ACC112 (cell line): ENCODE data around the gene BPIFB3.

Experiments
- H2AFZ ChIP-seq: fragments of 200-600 bp; sonication (generic); one replicate; pipeline ENCODE4 v1.6.0; 2017; ENCODE audit warnings: antibody characterized with exemption, low read length; ENCODE audit not compliant: unreplicated experiment
- H3K27ac ChIP-seq: fragments of 200-600 bp; sonication (generic); 2 replicates; pipeline ENCODE4 v1.5.1; 2014; ENCODE audit warnings: low read depth, mild to moderate bottlenecking, antibody characterized with exemption, low read length, moderate library complexity
- H3K27me3 ChIP-seq: fragments of 200-600 bp; sonication (generic); 2 replicates; pipeline ENCODE4 v1.6.1; 2014; ENCODE audit warnings: mild to moderate bottlenecking, antibody characterized with exemption, low read length, moderate library complexity, mixed read lengths; ENCODE audit not compliant: insufficient read depth
- H3K36me3 ChIP-seq: fragments of 200-600 bp; sonication (generic); 2 replicates; pipeline ENCODE4 v1.6.1; 2016; ENCODE audit warnings: mild to moderate bottlenecking, antibody characterized with exemption, low read length, moderate library complexity, mixed read lengths; ENCODE audit not compliant: insufficient read depth
- H3K4me1 ChIP-seq: fragments of 200-600 bp; sonication (generic); one replicate; pipeline ENCODE4 v1.6.1; 2016; ENCODE audit warnings: low read length, mixed read lengths; ENCODE audit not compliant: insufficient read depth, unreplicated experiment, control insufficient read depth
- H3K4me3 ChIP-seq: fragments of 200-600 bp; sonication (generic); 2 replicates; pipeline ENCODE4 v1.5.1; 2014; ENCODE audit warnings: mild to moderate bottlenecking, low read depth, low read length
- H3K79me2 ChIP-seq: fragments of 200-600 bp; sonication (generic); one replicate; pipeline ENCODE4 v1.6.0; 2016; ENCODE audit warnings: low read length; ENCODE audit not compliant: control insufficient read depth, unreplicated experiment, insufficient read depth

Gene BPIFB3

DNA sequence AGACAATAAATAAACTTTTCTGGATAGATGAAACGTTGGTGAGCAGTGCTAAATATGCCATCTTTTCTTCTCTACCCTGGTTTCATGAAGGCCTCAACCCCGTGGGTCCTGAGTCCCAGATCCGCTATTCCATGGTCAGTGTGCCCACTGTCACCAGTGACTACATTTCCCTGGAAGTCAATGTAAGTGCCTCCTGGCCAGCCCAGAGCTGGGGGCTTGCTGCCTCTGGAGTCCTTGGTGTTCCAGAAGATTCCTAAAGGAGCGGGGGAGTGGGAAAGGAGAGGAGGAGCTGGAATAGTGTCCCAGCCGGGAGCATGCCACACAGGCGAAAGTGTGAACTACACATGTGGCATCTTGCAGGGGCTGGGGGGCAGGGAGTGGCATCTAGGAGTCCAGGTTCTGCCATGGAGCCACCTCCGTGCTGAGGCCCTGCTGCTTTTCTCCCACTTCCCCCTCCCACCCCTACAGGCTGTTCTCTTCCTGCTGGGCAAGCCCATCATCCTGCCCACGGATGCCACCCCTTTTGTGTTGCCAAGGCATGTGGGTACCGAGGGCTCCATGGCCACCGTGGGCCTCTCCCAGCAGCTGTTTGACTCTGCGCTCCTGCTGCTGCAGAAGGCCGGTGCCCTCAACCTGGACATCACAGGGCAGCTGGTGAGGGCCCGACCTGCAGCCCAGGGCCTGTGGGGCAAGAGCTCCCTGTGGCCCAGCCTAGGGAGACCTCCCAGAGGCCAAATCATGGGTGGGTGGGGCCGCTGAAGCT is 35.4 kb upstream of the BPIFB3 start:
- Histone ChIP-seq H3K27me3 (peaks cover 61% of the 10 kb centered on the region), H3K79me2 (no peaks in the 10 kb centered on the region), H3K36me3 (no peaks in the 10 kb centered on the region), H3K4me1 (no peaks in the 10 kb centered on the region), H2AFZ (no peak overlapping the region), H3K4me3 (no peak overlapping the region), H3K27ac (no peak overlapping the region)

- no peaks in the 10 kb centered on the region for H3K79me2 ChIP-seq
- H3K36me3 ChIP-seq = no peaks in the 10 kb centered on the region
- H2AFZ ChIP-seq = no peak overlapping the region
- H3K4me1 ChIP-seq = no peaks in the 10 kb centered on the region
- H3K4me3 ChIP-seq = no peak overlapping the region
- H3K27ac ChIP-seq = no peak overlapping the region
- H3K27me3 ChIP-seq = peaks cover 61% of the 10 kb centered on the region
These were observed 34.0 kb upstream of the BPIFB3 start for GRCh38 chr20:33019465-33020277.

DNA sequence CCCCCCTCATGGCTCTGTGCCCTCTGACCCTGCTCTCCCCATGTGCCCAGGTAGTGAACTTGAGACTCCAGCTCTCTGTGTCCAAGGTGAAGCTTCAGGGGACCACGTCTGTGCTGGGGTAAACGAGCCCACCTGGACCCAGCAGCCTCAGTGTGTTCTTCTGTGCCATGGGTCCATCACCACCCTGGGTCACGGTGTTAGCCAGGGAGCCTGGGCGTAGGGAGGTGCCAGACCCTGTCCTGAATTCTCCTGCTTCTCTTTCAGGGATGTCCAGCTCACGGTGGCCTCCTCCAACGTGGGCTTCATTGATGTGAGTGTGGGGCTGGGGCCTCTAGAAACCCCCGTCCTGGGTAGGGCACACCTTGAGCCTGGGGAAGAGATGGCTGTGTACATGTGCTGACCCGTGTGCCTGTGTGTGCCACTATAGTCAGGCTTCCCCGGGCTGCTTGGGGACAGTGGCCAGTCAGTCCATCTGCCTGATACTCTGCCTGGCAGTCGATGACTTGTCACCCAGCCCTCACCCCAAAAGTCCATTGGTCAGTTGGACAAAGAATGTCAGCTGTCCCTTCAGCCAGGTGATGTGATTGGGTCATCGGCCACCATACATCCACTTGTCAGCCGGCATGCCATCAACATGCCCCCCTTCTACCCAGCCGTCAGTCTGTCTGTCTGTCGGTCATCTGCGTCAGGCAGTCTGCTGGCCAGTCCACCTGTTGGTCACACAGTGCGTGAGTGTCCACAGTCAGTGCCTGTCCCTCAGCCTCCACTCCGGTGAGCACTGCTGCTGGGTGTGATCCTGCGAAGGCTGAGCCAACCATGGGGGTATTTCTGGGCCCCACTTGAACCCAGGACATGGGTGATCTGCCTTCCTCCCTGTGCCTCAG is 33.2 kb upstream of the BPIFB3 start:
- no peaks in the 10 kb centered on the region for H3K79me2 ChIP-seq
- H3K27ac ChIP-seq = no peak overlapping the region
- H3K27me3 ChIP-seq = peaks cover 60% of the 10 kb centered on the region

DNA sequence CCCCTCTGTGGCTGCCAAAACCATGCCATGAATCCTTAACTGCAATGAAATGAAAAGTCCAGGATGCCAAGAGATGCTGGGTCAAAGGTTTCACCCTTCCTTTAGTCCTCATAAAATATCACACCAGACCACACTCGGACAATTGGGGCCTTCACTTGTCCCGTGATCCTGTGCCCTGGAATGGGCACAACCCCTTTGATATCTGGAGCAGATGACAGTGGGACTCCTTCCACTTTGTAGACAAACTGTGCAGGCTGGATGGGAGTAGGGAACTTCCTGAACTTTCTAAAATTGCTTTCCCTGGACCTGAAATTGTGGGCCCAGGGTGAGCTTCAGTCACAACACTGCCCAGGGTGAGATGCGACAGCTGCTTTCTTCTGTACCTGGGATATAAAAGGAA is 31.8 kb upstream of the BPIFB3 start:
- peaks cover 61% of the 10 kb centered on the region for H3K27me3 ChIP-seq
- H3K36me3 ChIP-seq = no peaks in the 10 kb centered on the region
- H2AFZ ChIP-seq = no peak overlapping the region
- no peak overlapping the region for H3K4me3 ChIP-seq
- H3K79me2 ChIP-seq = no peaks in the 10 kb centered on the region
- no peaks in the 10 kb centered on the region for H3K4me1 ChIP-seq
- H3K27ac ChIP-seq = no peak overlapping the region

More for the DNA sequence above, 33.2 kb upstream of the BPIFB3 start:
- Histone ChIP-seq H3K4me3 (no peak overlapping the region), H3K36me3 (no peaks in the 10 kb centered on the region), H3K4me1 (no peaks in the 10 kb centered on the region), H2AFZ (no peak overlapping the region)

GRCh38 chr20:33022289-33022688 is 31.4 kb upstream of the BPIFB3 start:
- Histone ChIP-seq H3K27ac (no peak overlapping the region), H3K27me3 (peaks cover 62% of the 10 kb centered on the region), H2AFZ (no peak overlapping the region), H3K4me1 (no peaks in the 10 kb centered on the region), H3K36me3 (no peaks in the 10 kb centered on the region), H3K79me2 (no peaks in the 10 kb centered on the region), H3K4me3 (no peak overlapping the region)

DNA sequence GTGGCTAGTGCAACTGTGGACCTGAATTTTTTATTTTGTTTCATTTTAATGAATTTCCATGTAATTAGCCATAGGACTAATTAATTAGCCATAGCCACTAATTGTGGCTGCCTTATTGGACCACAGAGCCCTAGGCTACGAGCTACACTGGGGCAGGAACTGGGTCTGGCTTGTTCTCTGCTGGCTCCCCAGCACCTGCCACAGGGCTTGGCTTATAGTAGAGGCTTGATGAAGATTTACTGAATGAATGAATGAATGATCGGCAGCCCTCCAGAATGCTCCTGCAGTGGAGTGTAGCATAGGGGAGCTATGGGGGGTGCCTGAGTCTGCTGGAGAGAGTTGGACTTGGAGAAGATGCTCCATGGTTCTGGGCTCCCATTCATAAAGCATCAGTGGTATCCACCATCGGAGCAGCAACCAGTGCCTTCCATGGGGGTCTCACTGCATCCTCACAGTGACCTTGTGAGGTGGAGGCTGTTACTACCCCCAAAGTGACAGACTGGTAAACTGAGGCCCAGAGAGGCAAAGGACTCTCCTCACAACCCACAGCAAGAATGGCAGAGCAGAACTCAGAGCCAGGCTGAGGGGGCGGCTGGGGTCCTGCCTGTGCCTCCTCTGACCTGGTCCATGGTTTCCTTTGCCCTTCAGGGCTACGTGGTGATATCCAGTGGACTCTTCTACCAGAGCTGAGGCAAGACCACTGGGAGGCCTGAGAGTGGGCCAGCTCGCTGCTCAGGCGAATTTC is 30.8 kb upstream of the BPIFB3 start:
- Histone ChIP-seq H3K4me1 (no peaks in the 10 kb centered on the region), H3K27ac (no peak overlapping the region), H3K36me3 (no peaks in the 10 kb centered on the region), H3K27me3 (peaks cover 61% of the 10 kb centered on the region), H3K4me3 (no peak overlapping the region), H3K79me2 (no peaks in the 10 kb centered on the region), H2AFZ (no peak overlapping the region)

DNA sequence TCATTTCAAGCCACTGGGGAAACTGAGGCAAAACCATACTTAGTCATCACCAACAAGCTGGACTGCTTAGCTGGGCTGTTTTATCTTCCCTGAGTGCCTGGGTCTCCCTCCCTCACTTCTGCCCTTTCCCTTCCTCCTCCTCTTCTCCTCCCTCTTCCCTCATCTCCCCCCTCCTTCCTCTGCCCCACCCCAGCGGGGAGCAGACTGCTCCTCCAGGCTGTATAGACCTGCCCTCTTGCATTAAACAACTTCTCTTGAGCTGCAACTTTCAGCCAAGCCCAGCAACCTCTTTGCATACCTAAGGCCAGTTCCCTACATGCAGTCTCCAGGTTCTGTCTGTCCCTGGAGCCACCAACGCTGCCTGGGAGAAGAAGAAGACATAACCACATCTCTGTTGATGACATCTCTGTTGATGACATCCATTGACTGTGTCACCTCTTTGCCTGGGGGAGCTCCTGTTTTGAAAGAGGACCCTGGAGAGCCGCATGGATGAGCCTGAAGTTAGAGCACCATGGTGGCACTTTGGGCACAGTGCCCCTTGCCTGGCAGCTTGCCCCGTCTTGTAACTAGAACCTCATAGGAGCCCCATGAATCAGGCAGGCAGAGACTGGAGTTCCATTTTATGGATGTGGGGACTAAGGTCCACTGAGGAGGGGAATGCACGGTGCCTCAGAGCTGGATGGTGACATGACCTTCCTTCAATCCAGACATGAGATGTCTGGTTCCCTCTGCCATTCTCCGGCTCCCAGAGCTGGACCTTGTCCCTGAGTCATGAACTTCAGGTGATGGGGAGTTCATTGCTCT is 30.1 kb upstream of the BPIFB3 start:
- Histone ChIP-seq H3K36me3 (no peaks in the 10 kb centered on the region), H3K27me3 (peaks cover 66% of the 10 kb centered on the region), H2AFZ (no peak overlapping the region), H3K79me2 (no peaks in the 10 kb centered on the region), H3K27ac (no peak overlapping the region), H3K4me3 (no peak overlapping the region), H3K4me1 (no peaks in the 10 kb centered on the region)

DNA sequence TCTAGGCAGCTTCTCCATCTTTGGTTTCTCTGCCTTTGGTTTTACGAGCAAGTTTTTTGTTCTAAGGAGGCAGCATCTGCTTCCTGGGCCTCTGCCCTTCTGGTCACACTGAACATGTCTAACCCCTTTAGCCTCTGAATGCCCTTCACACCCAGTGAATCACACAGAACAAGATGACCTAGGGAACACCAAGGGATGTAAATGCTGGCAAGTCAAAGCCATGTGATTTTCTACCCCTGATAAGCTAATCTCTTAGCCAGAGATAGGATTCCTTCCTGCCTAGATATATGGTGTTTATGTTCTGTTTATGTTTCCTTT is 29.5 kb upstream of the BPIFB3 start:
- H3K79me2 ChIP-seq = no peaks in the 10 kb centered on the region
- no peak overlapping the region for H2AFZ ChIP-seq
- peaks cover 71% of the 10 kb centered on the region for H3K27me3 ChIP-seq
- H3K4me3 ChIP-seq = no peak overlapping the region
- no peaks in the 10 kb centered on the region for H3K36me3 ChIP-seq
- H3K4me1 ChIP-seq = no peaks in the 10 kb centered on the region
- no peak overlapping the region for H3K27ac ChIP-seq

GRCh38 chr20:33024609-33025317 is 28.9 kb upstream of the BPIFB3 start:
- Histone ChIP-seq H3K4me1 (no peaks in the 10 kb centered on the region), H3K27ac (no peak overlapping the region), H3K36me3 (no peaks in the 10 kb centered on the region), H3K27me3 (peaks cover 77% of the 10 kb centered on the region), H3K79me2 (no peaks in the 10 kb centered on the region), H3K4me3 (no peak overlapping the region), H2AFZ (no peak overlapping the region)
